A673 (cell line): ENCODE results near the gene MSI2. TPM values are rescaled to one million over a fixed set of nuclear protein-coding genes. Genes with fewer than 3 reads are reported as not detected.

Experiments used
- BruUV-seq: library from RNA; stranded (reverse); fragments of 400-500 nt; replicated peaks from 2 replicates; lab custom pipeline; 2021; lab: Mats Ljungman, UMichigan
- CTCF ChIA-PET: fragments of 300-600 bp; sonication (Branson Sonifier 250); formaldehyde crosslinking; loops from one replicate; lab custom pipeline; 2022; ENCODE audit warnings: antibody characterized with exemption; lab: Charles Lee
- POLR2A ChIA-PET: fragments of 300-600 bp; sonication (Branson Sonifier 250); formaldehyde crosslinking; loops from one replicate; lab custom pipeline; 2022; ENCODE audit warnings: antibody characterized with exemption; ENCODE audit not compliant: low non-redundant PET; lab: Charles Lee
- DNase-seq: peaks from one replicate; pipeline ENCODE4 v3.0.0-alpha.2; 2015; ENCODE audit warnings: low spot score
- H3K27ac ChIP-seq: fragments of 200-600 bp; sonication (generic); 2 replicates; pipeline ENCODE4 v1.5.1; 2016; ENCODE audit warnings: mixed run types, low read depth, mild to moderate bottlenecking, mixed read lengths, antibody characterized with exemption, low read length; ENCODE audit not compliant: poor library complexity, severe bottlenecking
- H3K27me3 ChIP-seq: fragments of 200-600 bp; sonication (generic); replicated peaks from 2 replicates; pipeline ENCODE4 v1.6.1; 2017; ENCODE audit warnings: mixed run types, low read depth, mild to moderate bottlenecking, mixed read lengths, antibody characterized with exemption, low read length; ENCODE audit not compliant: insufficient read depth, poor library complexity
- H3K36me3 ChIP-seq: fragments of 200-600 bp; sonication (generic); 2 replicates; pipeline ENCODE4 v1.6.1; 2016; ENCODE audit warnings: mixed run types, mild to moderate bottlenecking, mixed read lengths, antibody characterized with exemption, low read length; ENCODE audit not compliant: insufficient read depth, poor library complexity, severe bottlenecking
- H3K4me1 ChIP-seq: fragments of 200-600 bp; sonication (generic); 2 replicates; pipeline ENCODE4 v1.6.1; 2017; ENCODE audit warnings: mixed run types, mild to moderate bottlenecking, mixed read lengths, antibody characterized with exemption, low read length; ENCODE audit not compliant: insufficient read depth, poor library complexity, severe bottlenecking
- H3K4me3 ChIP-seq: fragments of 200-600 bp; sonication (generic); 2 replicates; pipeline ENCODE4 v1.5.1; 2016; ENCODE audit warnings: low read depth, mixed run types, mild to moderate bottlenecking, mixed read lengths, low read length; ENCODE audit not compliant: poor library complexity, severe bottlenecking
- H3K9me3 ChIP-seq: fragments of 200-600 bp; sonication (generic); 2 replicates; pipeline ENCODE4 v1.6.1; 2016; ENCODE audit warnings: mixed run types, low read depth, mild to moderate bottlenecking, mixed read lengths, antibody characterized with exemption, low read length; ENCODE audit not compliant: poor library complexity, severe bottlenecking
- CTCF ChIP-seq: fragments of 300-800, 200-600 bp; sonication (generic); conservative IDR thresholded peaks from 2 replicates; pipeline ENCODE4 v1.5.1; 2017; ENCODE audit warnings: low read depth, mild to moderate bottlenecking, antibody characterized with exemption, low read length, moderate library complexity, mixed read lengths
- EZH2 ChIP-seq: fragments of 200-600 bp; sonication (generic); IDR thresholded peaks from 2 replicates; pipeline ENCODE4 v1.6.1; 2017; ENCODE audit warnings: borderline replicate concordance, low read depth, mild to moderate bottlenecking, mixed read lengths, antibody characterized with exemption, low read length; ENCODE audit not compliant: poor library complexity, severe bottlenecking
- intact Hi-C: fragments of 100-400 bp; cut with micrococcal nuclease; formaldehyde crosslinking; loops from one replicate; pipeline ENCODE4 v1.10.0; 2022; ENCODE audit not compliant: unreplicated experiment
- total RNA-seq: library from RNA; stranded (reverse); gene quantifications from 2 replicates; pipeline ENCODE4 v1.2.3, GENCODE V29; 2021

The MSI2 gene
- total RNA-seq, 1 experiment from 2014 or later = 108 TPM

GRCh38 chr17:57651451-57651850 lies 395.1 kb downstream of the MSI2 start:
- H3K36me3 ChIP-seq = no peaks in the 10 kb centered on the region
- CTCF ChIA-PET = interaction anchor here (1.5 kb wide), 1 partner anchor 409 kb away, joined by 4 read pairs; no protein-coding TSS in a partner anchor
- no peak overlapping the region for H3K4me3 ChIP-seq
- no peaks in the 10 kb centered on the region for H3K9me3 ChIP-seq
- no peak overlapping the region for H3K27ac ChIP-seq
- DNase-seq = no peak
- no peaks in the 10 kb centered on the region for H3K27me3 ChIP-seq
- POLR2A ChIA-PET = no interaction called here
- intact Hi-C loops = no loop called here
- H3K4me1 ChIP-seq = no peaks in the 10 kb centered on the region
- no TSS peak for BruUV-seq
- TF ChIP-seq EZH2 (no peak), CTCF (no peak)

GRCh38 chr17:57651996-57652395 lies 395.7 kb downstream of the MSI2 start:
- TF ChIP-seq CTCF (no peak), EZH2 (no peak)
- CTCF ChIA-PET = no interaction called here
- no peaks in the 10 kb centered on the region for H3K4me1 ChIP-seq
- POLR2A ChIA-PET = no interaction called here
- no peaks in the 10 kb centered on the region for H3K27me3 ChIP-seq
- intact Hi-C loops = no loop called here
- DNase-seq = no peak
- no TSS peak for BruUV-seq
- H3K36me3 ChIP-seq = no peaks in the 10 kb centered on the region
- no peak overlapping the region for H3K4me3 ChIP-seq
- H3K9me3 ChIP-seq = no peaks in the 10 kb centered on the region
- no peak overlapping the region for H3K27ac ChIP-seq

GRCh38 chr17:57652811-57653210 lies 396.5 kb downstream of the MSI2 start:
- BruUV-seq = no TSS peak

More at GRCh38 chr17:57652811-57653210, 396.5 kb downstream of the MSI2 start:
- intact Hi-C loops = no loop called here
- Histone ChIP-seq H3K4me3 (no peak overlapping the region), H3K9me3 (no peaks in the 10 kb centered on the region), H3K27me3 (no peaks in the 10 kb centered on the region), H3K36me3 (no peaks in the 10 kb centered on the region), H3K27ac (no peak overlapping the region), H3K4me1 (no peaks in the 10 kb centered on the region)
- ChIA-PET CTCF (no interaction called here), POLR2A (no interaction called here)
- no peak for TF ChIP-seq CTCF
- TF ChIP-seq EZH2 = no peak
- no peak for DNase-seq
